A673 (cell line): ENCODE results near the gene NOC3L.

ENCODE experiments used
- EZH2 ChIP-seq: fragments of 200-600 bp; sonication (generic); IDR thresholded peaks from 2 replicates; pipeline ENCODE4 v1.6.1; 2017; ENCODE audit warnings: borderline replicate concordance, low read depth, mild to moderate bottlenecking, mixed read lengths, antibody characterized with exemption, low read length; ENCODE audit not compliant: poor library complexity, severe bottlenecking
- TF ChIP-seq, protein P1 (sequence below): fragments of 300-800, 200-600 bp; sonication (generic); conservative IDR thresholded peaks from 2 replicates; pipeline ENCODE4 v1.5.1; 2017; ENCODE audit warnings: low read depth, mild to moderate bottlenecking, antibody characterized with exemption, low read length, moderate library complexity, mixed read lengths

- TF ChIP-seq, protein P1, sequence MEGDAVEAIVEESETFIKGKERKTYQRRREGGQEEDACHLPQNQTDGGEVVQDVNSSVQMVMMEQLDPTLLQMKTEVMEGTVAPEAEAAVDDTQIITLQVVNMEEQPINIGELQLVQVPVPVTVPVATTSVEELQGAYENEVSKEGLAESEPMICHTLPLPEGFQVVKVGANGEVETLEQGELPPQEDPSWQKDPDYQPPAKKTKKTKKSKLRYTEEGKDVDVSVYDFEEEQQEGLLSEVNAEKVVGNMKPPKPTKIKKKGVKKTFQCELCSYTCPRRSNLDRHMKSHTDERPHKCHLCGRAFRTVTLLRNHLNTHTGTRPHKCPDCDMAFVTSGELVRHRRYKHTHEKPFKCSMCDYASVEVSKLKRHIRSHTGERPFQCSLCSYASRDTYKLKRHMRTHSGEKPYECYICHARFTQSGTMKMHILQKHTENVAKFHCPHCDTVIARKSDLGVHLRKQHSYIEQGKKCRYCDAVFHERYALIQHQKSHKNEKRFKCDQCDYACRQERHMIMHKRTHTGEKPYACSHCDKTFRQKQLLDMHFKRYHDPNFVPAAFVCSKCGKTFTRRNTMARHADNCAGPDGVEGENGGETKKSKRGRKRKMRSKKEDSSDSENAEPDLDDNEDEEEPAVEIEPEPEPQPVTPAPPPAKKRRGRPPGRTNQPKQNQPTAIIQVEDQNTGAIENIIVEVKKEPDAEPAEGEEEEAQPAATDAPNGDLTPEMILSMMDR, result no peak
- TF ChIP-seq EZH2, result no peak
Observed at GRCh38 chr10:94300042-94300441, 62.7 kb downstream of the NOC3L start.
